GM12872 (cell line): ENCODE results near the gene OTUD5.

Experiments used
- TF ChIP-seq, protein P1 (sequence below): IDR thresholded peaks from 3 replicates; pipeline ENCODE4 v1.5.1; 2011; ENCODE audit warnings: low read depth, mild to moderate bottlenecking, low read length, moderate library complexity; ENCODE audit not compliant: insufficient read depth

The OTUD5 gene, protein sequence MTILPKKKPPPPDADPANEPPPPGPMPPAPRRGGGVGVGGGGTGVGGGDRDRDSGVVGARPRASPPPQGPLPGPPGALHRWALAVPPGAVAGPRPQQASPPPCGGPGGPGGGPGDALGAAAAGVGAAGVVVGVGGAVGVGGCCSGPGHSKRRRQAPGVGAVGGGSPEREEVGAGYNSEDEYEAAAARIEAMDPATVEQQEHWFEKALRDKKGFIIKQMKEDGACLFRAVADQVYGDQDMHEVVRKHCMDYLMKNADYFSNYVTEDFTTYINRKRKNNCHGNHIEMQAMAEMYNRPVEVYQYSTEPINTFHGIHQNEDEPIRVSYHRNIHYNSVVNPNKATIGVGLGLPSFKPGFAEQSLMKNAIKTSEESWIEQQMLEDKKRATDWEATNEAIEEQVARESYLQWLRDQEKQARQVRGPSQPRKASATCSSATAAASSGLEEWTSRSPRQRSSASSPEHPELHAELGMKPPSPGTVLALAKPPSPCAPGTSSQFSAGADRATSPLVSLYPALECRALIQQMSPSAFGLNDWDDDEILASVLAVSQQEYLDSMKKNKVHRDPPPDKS

DNA sequence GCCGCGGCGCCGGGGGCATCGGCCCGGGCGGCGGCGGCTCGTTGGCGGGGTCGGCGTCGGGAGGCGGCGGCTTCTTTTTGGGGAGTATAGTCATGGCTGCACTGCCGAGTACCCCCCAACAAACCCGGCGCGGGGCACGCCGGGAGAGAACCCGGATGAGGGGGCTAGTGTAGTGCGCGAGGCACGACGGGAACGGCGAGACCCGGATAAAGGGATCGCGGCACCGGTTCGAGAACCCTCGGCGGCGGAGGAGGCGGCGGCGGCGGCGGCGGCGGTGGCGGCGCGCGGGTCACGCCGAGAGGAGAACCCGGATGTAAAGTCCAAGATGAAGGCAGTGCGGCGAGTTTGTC lies at the start of gene OTUD5:
Gene OTUD5, minus strand, starts transcription at position 131 of the 350 bp plus-strand sequence. Its CDS starts 37 bp downstream, at position 94.
- TF ChIP-seq, protein P1, sequence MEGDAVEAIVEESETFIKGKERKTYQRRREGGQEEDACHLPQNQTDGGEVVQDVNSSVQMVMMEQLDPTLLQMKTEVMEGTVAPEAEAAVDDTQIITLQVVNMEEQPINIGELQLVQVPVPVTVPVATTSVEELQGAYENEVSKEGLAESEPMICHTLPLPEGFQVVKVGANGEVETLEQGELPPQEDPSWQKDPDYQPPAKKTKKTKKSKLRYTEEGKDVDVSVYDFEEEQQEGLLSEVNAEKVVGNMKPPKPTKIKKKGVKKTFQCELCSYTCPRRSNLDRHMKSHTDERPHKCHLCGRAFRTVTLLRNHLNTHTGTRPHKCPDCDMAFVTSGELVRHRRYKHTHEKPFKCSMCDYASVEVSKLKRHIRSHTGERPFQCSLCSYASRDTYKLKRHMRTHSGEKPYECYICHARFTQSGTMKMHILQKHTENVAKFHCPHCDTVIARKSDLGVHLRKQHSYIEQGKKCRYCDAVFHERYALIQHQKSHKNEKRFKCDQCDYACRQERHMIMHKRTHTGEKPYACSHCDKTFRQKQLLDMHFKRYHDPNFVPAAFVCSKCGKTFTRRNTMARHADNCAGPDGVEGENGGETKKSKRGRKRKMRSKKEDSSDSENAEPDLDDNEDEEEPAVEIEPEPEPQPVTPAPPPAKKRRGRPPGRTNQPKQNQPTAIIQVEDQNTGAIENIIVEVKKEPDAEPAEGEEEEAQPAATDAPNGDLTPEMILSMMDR: no peak

DNA sequence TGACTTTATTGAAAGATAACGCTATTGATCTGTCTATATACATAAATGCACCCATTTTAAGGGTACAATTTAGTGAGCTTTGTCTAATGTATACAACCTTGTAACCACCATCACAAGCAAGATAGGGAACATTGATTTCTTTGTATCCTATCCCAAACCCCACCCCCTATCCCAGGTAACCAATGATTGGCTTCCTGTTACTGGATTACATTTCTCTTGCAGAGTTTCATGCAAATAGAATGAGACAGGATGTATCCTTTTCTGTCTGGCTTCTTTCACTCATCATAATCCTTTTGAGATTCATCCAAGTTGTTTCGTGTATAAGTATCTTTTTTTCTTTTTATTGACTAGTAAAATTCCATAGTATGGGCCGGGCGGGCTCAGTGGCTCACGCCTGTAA lies 46.3 kb upstream of the OTUD5 start:
- TF ChIP-seq, protein P1: no peak

DNA sequence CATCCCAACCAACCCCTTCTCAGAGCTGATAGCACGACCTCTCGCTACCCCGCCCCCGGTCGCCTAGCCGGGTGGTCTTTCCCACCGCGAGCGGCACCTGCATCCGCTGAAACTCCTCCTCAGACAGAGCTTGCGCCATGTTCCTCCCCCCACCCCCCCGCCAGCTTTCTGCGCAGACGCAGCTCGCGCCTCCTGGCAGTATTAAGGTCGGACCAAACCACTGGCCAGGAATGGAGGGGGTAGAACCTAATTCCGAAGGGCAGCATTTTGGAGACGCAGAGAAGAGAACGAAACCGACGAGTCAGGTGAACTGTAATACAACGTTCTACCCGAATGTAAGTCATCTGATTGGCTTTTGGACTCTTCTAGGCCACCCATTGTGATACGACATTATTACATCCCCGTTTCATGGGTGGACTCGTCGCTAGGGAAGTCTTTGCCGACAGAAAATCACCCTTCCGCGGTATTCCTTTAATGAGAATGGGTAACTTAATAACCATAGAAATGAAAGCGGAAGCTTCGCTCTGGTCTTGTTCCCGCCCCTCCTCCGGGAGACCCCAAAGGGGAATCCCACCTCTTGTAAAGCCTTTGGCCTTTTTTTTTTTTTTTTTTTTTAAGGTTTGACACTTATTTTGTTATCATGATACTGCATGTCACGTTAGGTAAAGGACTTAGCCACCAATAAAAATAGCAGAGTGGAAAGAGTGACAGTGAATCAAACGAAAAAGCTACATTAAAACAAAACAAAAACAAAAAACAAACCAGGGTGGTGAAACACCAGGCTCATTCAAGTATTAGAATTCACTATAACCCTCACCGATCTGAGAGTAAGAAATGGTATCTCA lies 44.9 kb upstream of the OTUD5 start, which contains the start of gene GRIPAP1:
Gene GRIPAP1, minus strand, starts transcription at position 174 of the 845 bp plus-strand sequence. Its CDS starts 35 bp downstream, at position 139.
- TF ChIP-seq, protein P1: no peak

DNA sequence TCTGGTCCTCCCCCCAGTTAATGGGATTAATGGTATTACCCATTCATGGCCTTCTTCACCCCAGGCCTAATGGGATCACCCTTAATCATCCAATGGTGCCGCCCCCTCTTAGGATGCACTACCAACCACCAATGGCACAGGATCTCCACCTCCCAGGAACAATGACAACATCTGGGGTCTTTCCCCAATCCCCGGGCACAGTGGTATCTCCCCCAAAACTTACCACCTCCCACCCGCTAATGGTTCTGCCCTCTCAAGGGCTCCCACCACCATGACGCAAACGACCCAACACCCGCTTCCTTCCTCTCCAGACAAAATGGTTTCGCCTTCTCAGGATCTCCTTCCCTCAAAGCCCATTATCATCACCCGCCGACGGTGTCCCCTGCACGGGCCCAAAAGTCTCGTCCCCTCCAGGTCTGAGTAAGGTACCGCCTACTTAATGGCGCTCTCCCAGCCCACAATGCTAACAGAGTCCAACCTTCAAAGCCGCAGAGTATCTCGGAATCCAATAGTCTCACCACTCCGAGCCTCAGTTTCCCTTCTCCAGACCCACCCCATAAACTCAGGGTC lies 44.2 kb upstream of the OTUD5 start:
- TF ChIP-seq, protein P1: no peak

DNA sequence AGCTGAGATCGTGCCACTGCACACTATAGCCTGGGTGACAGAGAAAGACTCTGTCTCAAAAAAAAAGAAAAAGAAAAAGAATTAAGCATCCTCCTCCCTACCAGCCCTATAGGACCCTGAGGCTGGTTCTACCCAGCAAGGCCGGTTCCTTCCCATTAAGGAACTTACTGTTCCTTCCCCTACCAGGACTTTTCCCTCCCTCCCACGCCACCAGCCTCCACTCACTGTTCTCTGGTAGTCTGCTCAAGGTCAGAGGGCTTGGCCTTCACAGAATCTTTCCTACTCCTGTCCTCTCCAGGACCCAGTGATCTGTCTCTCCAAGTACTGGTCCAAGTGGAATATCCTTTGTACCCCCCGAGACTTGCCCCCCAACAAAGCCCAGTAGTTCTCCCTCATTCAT lies 43.2 kb upstream of the OTUD5 start:
- TF ChIP-seq, protein P1: no peak

DNA sequence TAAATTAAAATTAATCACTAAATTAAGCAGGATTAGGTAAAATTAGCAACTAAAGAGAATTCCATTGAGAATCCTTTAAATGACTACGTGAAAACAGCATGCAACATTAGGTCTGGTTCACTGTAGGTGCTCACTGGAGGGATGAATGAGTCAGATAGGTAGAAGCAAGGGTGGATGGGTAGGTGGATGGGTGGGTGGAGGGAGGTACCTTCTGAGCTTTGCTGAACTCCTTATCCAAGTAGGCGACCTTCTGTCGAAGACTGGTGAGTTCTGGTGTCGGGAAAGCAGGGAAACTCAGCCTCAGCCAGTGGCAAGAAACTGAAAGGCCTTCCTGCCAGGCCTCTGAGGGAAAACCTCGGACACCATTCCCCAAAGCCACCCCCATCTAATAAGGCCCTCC lies 41.6 kb upstream of the OTUD5 start:
- TF ChIP-seq, protein P1: no peak

DNA sequence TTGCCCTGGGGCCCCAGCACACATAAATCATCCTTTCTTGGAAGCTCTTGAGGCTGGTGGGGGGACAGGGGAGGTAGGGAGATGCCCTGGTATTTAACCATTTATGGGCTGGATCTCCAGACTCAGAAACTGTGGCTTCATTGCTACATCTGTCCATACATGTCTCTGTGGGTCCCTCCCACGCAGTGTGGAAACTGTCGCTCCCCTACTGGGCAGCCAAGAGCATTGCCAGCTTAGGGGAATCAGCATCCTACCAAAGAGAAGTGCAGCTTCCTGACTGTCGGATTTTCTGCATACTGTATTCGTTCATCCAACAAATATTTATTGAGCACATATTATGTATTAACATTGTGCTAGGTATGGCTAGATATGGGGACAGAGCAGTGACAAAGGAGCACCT lies 41.0 kb upstream of the OTUD5 start:
- TF ChIP-seq, protein P1: peak; percentile 26; the same call in 1 of the 3 replicates
